Liver (tissue), 9 donors: ENCODE measurements around the gene ACBD3. TPM values are rescaled to one million over a fixed set of nuclear protein-coding genes. Genes with fewer than 3 reads are reported as not detected.

Source experiments
- DNase-seq: peaks from one replicate; pipeline ENCODE4 v3.0.0-alpha.2; 2017; ENCODE audit warnings: low spot score
- H3K27ac ChIP-seq, 2 donors: one replicate each; pipeline ENCODE4 v1.7.0; 2013; ENCODE audit warnings: inconsistent platforms in 2 of 2, low read length in 2 of 2, control low read depth in 1 of 2, low read depth in 1 of 2, mild to moderate bottlenecking in 1 of 2
- H3K27me3 ChIP-seq, 4 donors: one replicate each; pipeline versions ENCODE4 v1.6.1 to v1.7.0; 2013; ENCODE audit warnings: low read length in 3 of 4, inconsistent platforms in 1 of 4, mild to moderate bottlenecking in 1 of 4, moderate library complexity in 1 of 4; ENCODE audit not compliant: control insufficient read depth in 4 of 4, insufficient read depth in 4 of 4
- H3K36me3 ChIP-seq, 4 donors: one replicate each; pipeline versions ENCODE4 v1.6.1 to v1.7.0; 2013; ENCODE audit warnings: low read length in 3 of 4, mild to moderate bottlenecking in 3 of 4, low read depth in 1 of 4, moderate library complexity in 1 of 4; ENCODE audit not compliant: control insufficient read depth in 4 of 4, insufficient read depth in 3 of 4
- H3K4me1 ChIP-seq, 4 donors: one replicate each; pipeline versions ENCODE4 v1.6.1 to v1.7.0; 2013; ENCODE audit warnings: low read length in 3 of 4, mild to moderate bottlenecking in 3 of 4, moderate library complexity in 1 of 4; ENCODE audit not compliant: control insufficient read depth in 4 of 4, insufficient read depth in 4 of 4
- H3K4me3 ChIP-seq, 3 donors: one replicate each; pipeline versions ENCODE4 v1.6.1 to v1.7.0; 2013; ENCODE audit warnings: low read length in 3 of 3, control low read depth in 1 of 3, low read depth in 1 of 3, mild to moderate bottlenecking in 1 of 3
- H3K9ac ChIP-seq, 2 donors: one replicate each; pipeline ENCODE4 v1.7.0; 2013; ENCODE audit warnings: low read length in 2 of 2, mild to moderate bottlenecking in 2 of 2, moderate library complexity in 2 of 2, control low read depth in 1 of 2, low read depth in 1 of 2
- H3K9me3 ChIP-seq, 4 donors: one replicate each; pipeline versions ENCODE4 v1.6.1 to v1.7.0; 2013; ENCODE audit warnings: low read length in 3 of 4; ENCODE audit not compliant: control insufficient read depth in 4 of 4
- ATF3 ChIP-seq: IDR thresholded peaks from 2 replicates; pipeline ENCODE4 v1.6.1; 2016; ENCODE audit warnings: antibody characterized with exemption
- CTCF ChIP-seq: fragments of 150-350 bp; IDR thresholded peaks from 2 replicates; pipeline ENCODE4 v1.5.1; 2017; ENCODE audit warnings: improper control_type of control experiment, low read depth, low read length; ENCODE audit not compliant: missing input control
- EGR1 ChIP-seq, 2 donors: IDR thresholded peaks; 2 replicates each; pipeline ENCODE4 v1.6.1; 2016 to 2018; ENCODE audit warnings: antibody characterized with exemption in 2 of 2, low read depth in 2 of 2
- FOXA1 ChIP-seq: IDR thresholded peaks from 2 replicates; pipeline ENCODE4 v1.6.1; 2016; ENCODE audit warnings: antibody characterized with exemption
- FOXA2 ChIP-seq: IDR thresholded peaks from 2 replicates; pipeline ENCODE4 v1.6.1; 2016; ENCODE audit warnings: antibody characterized with exemption
- GABPA ChIP-seq, 2 donors: IDR thresholded peaks in 1 of 2; conservative IDR thresholded peaks in 1 of 2; 2 replicates each; pipeline ENCODE4 v1.6.1; 2016; ENCODE audit warnings: antibody characterized with exemption in 2 of 2, mild to moderate bottlenecking in 1 of 2, moderate library complexity in 1 of 2
- HNF4A ChIP-seq, 2 donors: conservative IDR thresholded peaks; 2 replicates each; pipeline ENCODE4 v1.6.1; 2016; ENCODE audit warnings: antibody characterized with exemption in 2 of 2, mild to moderate bottlenecking in 2 of 2
- HNF4G ChIP-seq: IDR thresholded peaks from 2 replicates; pipeline ENCODE4 v1.6.1; 2016; ENCODE audit warnings: antibody characterized with exemption
- JUND ChIP-seq, 2 donors: IDR thresholded peaks; 2 replicates each; pipeline ENCODE4 v1.6.1; 2016; ENCODE audit warnings: antibody characterized with exemption in 2 of 2
- NR2F2 ChIP-seq: IDR thresholded peaks from 2 replicates; pipeline ENCODE4 v1.6.1; 2016; ENCODE audit warnings: antibody characterized with exemption
- RAD21 ChIP-seq, 2 donors: IDR thresholded peaks; 2 replicates each; pipeline ENCODE4 v1.6.1; 2016; ENCODE audit warnings: antibody characterized with exemption in 2 of 2, mild to moderate bottlenecking in 2 of 2
- REST ChIP-seq: IDR thresholded peaks from 2 replicates; pipeline ENCODE4 v1.6.1; 2016; ENCODE audit warnings: antibody characterized with exemption, mild to moderate bottlenecking
- RXRA ChIP-seq, 2 donors: IDR thresholded peaks; 2 replicates each; pipeline ENCODE4 v1.6.1; 2017 to 2018; ENCODE audit warnings: antibody characterized with exemption in 2 of 2, mild to moderate bottlenecking in 1 of 2
- SP1 ChIP-seq: IDR thresholded peaks from 2 replicates; pipeline ENCODE4 v1.6.1; 2018; ENCODE audit warnings: antibody characterized with exemption, mild to moderate bottlenecking
- YY1 ChIP-seq: IDR thresholded peaks from 2 replicates; pipeline ENCODE4 v1.6.1; 2016; ENCODE audit warnings: antibody characterized with exemption, mild to moderate bottlenecking
- ZBTB33 ChIP-seq: IDR thresholded peaks from 2 replicates; pipeline ENCODE4 v1.6.1; 2016; ENCODE audit warnings: antibody characterized with exemption
- WGBS: extraction: QIAGEN DNeasy Blood & Tissue Kit; methylation state at CpG from one replicate; pipeline ENCODE4 v1.1.7; 2013; 5-methylcytosine and 5-hydroxymethylcytosine counted together
- polyA plus RNA-seq, 2 donors: library from polyadenylated mRNA; stranded (reverse) in 1 of 2; unstranded in 1 of 2; fragments of 200-250 nt in 1 of 2; fragments of >200 nt in 1 of 2; fragmentation: Nextera tagmentation in 1 of 2; extraction: Ambion mirVana in 1 of 2; gene quantifications; one replicate each; pipeline versions ENCODE4 v1.2.1 to v1.2.3, GENCODE V29; 2013 to 2015
- total RNA-seq, 2 donors: library from RNA; depleted of rRNA; stranded (reverse); fragments of >200 nt; gene quantifications; one replicate each; pipeline ENCODE4 v1.2.3, GENCODE V29; 2014
- TF ChIP-seq, protein P1 (sequence below): IDR thresholded peaks from 2 replicates; pipeline ENCODE4 v1.6.1; 2016; ENCODE audit warnings: antibody characterized with exemption
- donor health status: healthy.
- donor health status: healthy.
- donor health status: healthy.
- donor health status: healthy.
- donor health status: healthy.

Gene ACBD3
- total and polyA plus RNA-seq, 4 donors: 9.0 to 26.9 (median 14.1) TPM

GRCh38 chr1:226126824-226127569 is 59.5 kb downstream of the ACBD3 start:
- TF ChIP-seq FOXA2 (no peak), EGR1 (IDR thresholded peaks at IDR 0.05; ENCODE audit: low read depth in 2 of 2) (no peak), REST (no peak), RXRA (IDR thresholded peaks at IDR 0.05) (no peak), ZBTB33 (no peak), SP1 (no peak)
- no peaks in the 10 kb centered on the region for H3K36me3 ChIP-seq
- WGBS: 76% methylated on average over 31 of the region's 31 CpGs
- no peak for DNase-seq
- H3K9me3 ChIP-seq: no peaks in the 10 kb centered on the region
- H3K4me3 ChIP-seq: no peak overlapping the region
- peaks cover 3 to 10% (median 7%) of the 10 kb centered on the region in 4 donors for H3K4me1 ChIP-seq
- H3K27ac ChIP-seq: no peak overlapping the region
- H3K27me3 ChIP-seq: no peaks in the 10 kb centered on the region
- no peak overlapping the region for H3K9ac ChIP-seq

DNA sequence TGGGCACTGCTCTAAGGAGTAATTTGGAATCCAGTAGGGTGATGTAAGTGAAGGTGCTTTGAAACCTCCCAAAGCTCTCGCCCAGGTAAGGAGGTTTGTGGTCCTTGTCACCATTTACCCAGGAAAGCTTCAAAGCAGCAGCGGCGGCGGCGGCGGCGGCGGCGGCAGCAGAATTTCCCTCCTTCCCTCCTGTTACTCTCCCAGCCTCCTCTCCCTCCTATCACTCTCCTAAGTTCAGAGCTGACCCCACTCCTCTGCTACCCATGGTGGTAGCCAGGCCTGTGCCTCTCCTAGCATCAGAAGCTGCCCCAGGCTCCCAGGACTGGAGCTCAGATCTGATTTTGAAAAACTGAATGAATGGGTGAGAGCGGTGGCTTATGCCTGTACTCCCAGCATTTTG is 60.7 kb downstream of the ACBD3 start:
- H3K4me1 ChIP-seq: peaks cover 3 to 19% (median 9%) of the 10 kb centered on the region in 4 donors
- 94% methylated on average over 10 of the region's 10 CpGs for WGBS

More for the DNA sequence above, 60.7 kb downstream of the ACBD3 start:
- H3K36me3 ChIP-seq: no peaks in the 10 kb centered on the region
- H3K4me3 ChIP-seq: no peak overlapping the region
- H3K27ac ChIP-seq: no peak overlapping the region
- TF ChIP-seq GABPA (IDR thresholded peaks at IDR 0.05 in 1 of 2, conservative IDR thresholded peaks at IDR 0.05 in 1 of 2): no peak
- no peak for TF ChIP-seq ATF3
- no peak for TF ChIP-seq FOXA2
- TF ChIP-seq ZBTB33: no peak
- no peak for TF ChIP-seq EGR1 (IDR thresholded peaks at IDR 0.05; ENCODE audit: low read depth in 2 of 2)
- TF ChIP-seq RXRA (IDR thresholded peaks at IDR 0.05): no peak
- TF ChIP-seq, protein P1, sequence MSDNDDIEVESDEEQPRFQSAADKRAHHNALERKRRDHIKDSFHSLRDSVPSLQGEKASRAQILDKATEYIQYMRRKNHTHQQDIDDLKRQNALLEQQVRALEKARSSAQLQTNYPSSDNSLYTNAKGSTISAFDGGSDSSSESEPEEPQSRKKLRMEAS: no peak
- no peak for TF ChIP-seq FOXA1
- TF ChIP-seq SP1: no peak
- TF ChIP-seq HNF4G: no peak
- no peak for TF ChIP-seq NR2F2
- no peak for TF ChIP-seq JUND (IDR thresholded peaks at IDR 0.05)
- no peak for TF ChIP-seq YY1
- TF ChIP-seq CTCF: no peak
- no peak for TF ChIP-seq HNF4A (conservative IDR thresholded peaks at IDR 0.05)
- TF ChIP-seq REST: no peak
- no peak for TF ChIP-seq RAD21 (IDR thresholded peaks at IDR 0.05)
- no peak for DNase-seq
- H3K9ac ChIP-seq: no peak overlapping the region
- no peaks in the 10 kb centered on the region for H3K9me3 ChIP-seq
- H3K27me3 ChIP-seq: no peaks in the 10 kb centered on the region
